NT2/D1 (cell line): ENCODE measurements around the gene CCDC137.
"Not testable (repeated sequence)": the region's sequence is repeated elsewhere in the genome, so short reads cannot be mapped to it uniquely, and the experiment has no call there.

ENCODE experiments used
- DNase-seq: peaks from one replicate; pipeline ENCODE4 v3.0.0-alpha.2; 2011; ENCODE audit warnings: low read depth, low spot score
- H3K27me3 ChIP-seq: 2 replicates; pipeline ENCODE4 v1.6.0; 2011; ENCODE audit warnings: mild to moderate bottlenecking; ENCODE audit not compliant: insufficient read length, insufficient read depth
- H3K36me3 ChIP-seq: 2 replicates; pipeline ENCODE4 v1.6.1; 2011; ENCODE audit warnings: mild to moderate bottlenecking, low read length, mixed read lengths; ENCODE audit not compliant: insufficient read depth, insufficient read length
- H3K4me1 ChIP-seq: 2 replicates; pipeline ENCODE4 v1.5.1; 2011; ENCODE audit not compliant: insufficient read depth, insufficient read length
- H3K4me3 ChIP-seq: 2 replicates; pipeline ENCODE4 v1.5.1; 2011; ENCODE audit warnings: low read depth; ENCODE audit not compliant: insufficient read length
- H3K9ac ChIP-seq: 2 replicates; pipeline ENCODE4 v1.6.0; 2011; ENCODE audit warnings: low read depth; ENCODE audit not compliant: insufficient read length
- H3K9me3 ChIP-seq: 2 replicates; pipeline ENCODE4 v1.5.1; 2011; ENCODE audit warnings: mild to moderate bottlenecking, low read length; ENCODE audit not compliant: insufficient read depth
- SUZ12 ChIP-seq: IDR thresholded peaks from 2 replicates; pipeline ENCODE4 v1.6.1; 2011; ENCODE audit not compliant: insufficient read length, insufficient read depth; ENCODE audit errors: extremely low read depth
- YY1 ChIP-seq: IDR thresholded peaks from 2 replicates; pipeline ENCODE4 v1.6.1; 2011; ENCODE audit not compliant: insufficient read length, insufficient read depth
- ZNF274 ChIP-seq: IDR thresholded peaks from 2 replicates; pipeline ENCODE4 v1.6.1; 2011; ENCODE audit warnings: mild to moderate bottlenecking, low read depth, low read length

Gene CCDC137, protein sequence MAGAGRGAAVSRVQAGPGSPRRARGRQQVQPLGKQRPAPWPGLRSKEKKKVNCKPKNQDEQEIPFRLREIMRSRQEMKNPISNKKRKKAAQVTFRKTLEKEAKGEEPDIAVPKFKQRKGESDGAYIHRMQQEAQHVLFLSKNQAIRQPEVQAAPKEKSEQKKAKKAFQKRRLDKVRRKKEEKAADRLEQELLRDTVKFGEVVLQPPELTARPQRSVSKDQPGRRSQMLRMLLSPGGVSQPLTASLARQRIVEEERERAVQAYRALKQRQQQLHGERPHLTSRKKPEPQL

GRCh38 chr17:81666342-81667191 is at the start of gene CCDC137, which contains the start of gene OXLD1:
Gene CCDC137 (plus strand): TSS chr17:81666737. CDS start chr17:81666767, 30 bp downstream.
Gene OXLD1 (minus strand): TSS chr17:81666605. CDS start chr17:81666577, 28 bp downstream.
- TF ChIP-seq YY1 (peak; percentile 50), SUZ12 (no peak)
- Histone ChIP-seq H3K9me3 (no peaks in the 10 kb centered on the region), H3K36me3 (peaks cover 59% of the 10 kb centered on the region), H3K27me3 (no peaks in the 10 kb centered on the region), H3K4me1 (peaks cover 25% of the 10 kb centered on the region), H3K4me3 (peak within 1 kb of the TSS; percentile 93), H3K9ac (peak within 1 kb of the TSS; percentile 100)
- DNase-seq, result peak; percentile 87

DNA sequence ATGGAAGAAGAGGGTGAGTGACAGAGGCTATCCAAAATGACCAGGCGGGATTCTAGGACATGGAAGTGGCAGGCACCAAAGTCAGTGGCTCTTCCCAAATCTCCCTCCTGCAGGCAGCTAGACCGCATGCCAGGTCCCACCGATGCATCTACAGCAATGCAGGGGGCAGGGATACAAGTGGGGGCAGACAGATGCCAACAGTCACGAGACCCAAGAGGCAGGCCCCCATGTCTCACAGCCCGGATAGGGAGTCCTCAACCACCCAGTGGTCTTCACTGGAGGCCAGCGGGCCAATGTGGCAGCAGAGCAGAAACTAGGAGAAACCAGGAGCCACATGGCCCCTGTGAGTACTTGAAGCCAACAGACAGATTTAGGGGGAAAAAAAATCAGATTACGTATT is 49.7 kb upstream of the CCDC137 start:
- Histone ChIP-seq H3K27me3 (no peaks in the 10 kb centered on the region), H3K4me1 (no peaks in the 10 kb centered on the region), H3K36me3 (peaks cover 78% of the 10 kb centered on the region), H3K9ac (no peak overlapping the region), H3K9me3 (peaks cover 12% of the 10 kb centered on the region; the same call in 1 of the 2 replicates), H3K4me3 (no peak overlapping the region)
- TF ChIP-seq SUZ12 (no peak), ZNF274 (no peak), YY1 (no peak)
- no peak for DNase-seq

GRCh38 chr17:81618307-81618706 is 48.2 kb upstream of the CCDC137 start:
- Histone ChIP-seq H3K36me3 (peaks cover 78% of the 10 kb centered on the region), H3K9me3 (peaks cover 12% of the 10 kb centered on the region; the same call in 1 of the 2 replicates)
- not testable (repeated sequence) for H3K4me1 ChIP-seq, DNase-seq, H3K9ac ChIP-seq, H3K4me3 ChIP-seq, H3K27me3 ChIP-seq

- TF ChIP-seq YY1 (no peak), SUZ12 (no peak), ZNF274 (no peak)
- no peak overlapping the region for H3K4me3 ChIP-seq
- no peaks in the 10 kb centered on the region for H3K27me3 ChIP-seq
- H3K4me1 ChIP-seq, result no peaks in the 10 kb centered on the region
- peaks cover 81% of the 10 kb centered on the region for H3K36me3 ChIP-seq
- DNase-seq, result no peak
- peaks cover 12% of the 10 kb centered on the region; the same call in 1 of the 2 replicates for H3K9me3 ChIP-seq
- H3K9ac ChIP-seq, result no peak overlapping the region
These were observed 44.9 kb upstream of the CCDC137 start for GRCh38 chr17:81621494-81622130.

GRCh38 chr17:81630274-81630673 is 36.3 kb upstream of the CCDC137 start:
- Histone ChIP-seq H3K4me1 (peaks cover 2% of the 10 kb centered on the region), H3K9me3 (no peaks in the 10 kb centered on the region), H3K4me3 (no peak overlapping the region), H3K9ac (no peak overlapping the region), H3K27me3 (no peaks in the 10 kb centered on the region), H3K36me3 (peaks cover 75% of the 10 kb centered on the region)
- DNase-seq, result no peak
- TF ChIP-seq YY1, result no peak
- TF ChIP-seq SUZ12, result no peak
- no peak for TF ChIP-seq ZNF274

- Histone ChIP-seq H3K9ac (no peak overlapping the region), H3K4me3 (no peak overlapping the region), H3K9me3 (no peaks in the 10 kb centered on the region), H3K27me3 (no peaks in the 10 kb centered on the region), H3K36me3 (peaks cover 66% of the 10 kb centered on the region), H3K4me1 (peaks cover 4% of the 10 kb centered on the region)
- TF ChIP-seq ZNF274, result no peak
- TF ChIP-seq SUZ12, result no peak
- TF ChIP-seq YY1, result no peak
- DNase-seq, result no peak
These were observed 35.1 kb upstream of the CCDC137 start for GRCh38 chr17:81631482-81631881.

GRCh38 chr17:81635431-81635830 is 31.1 kb upstream of the CCDC137 start:
- Histone ChIP-seq H3K36me3 (peaks cover 29% of the 10 kb centered on the region), H3K9me3 (no peaks in the 10 kb centered on the region), H3K4me3 (no peak overlapping the region), H3K4me1 (peaks cover 4% of the 10 kb centered on the region), H3K9ac (no peak overlapping the region), H3K27me3 (no peaks in the 10 kb centered on the region)
- no peak for DNase-seq
- TF ChIP-seq ZNF274, result no peak
- TF ChIP-seq YY1, result no peak
- no peak for TF ChIP-seq SUZ12
